Ascending aorta (tissue), 2 donors: ENCODE results near the gene STK33. TPM values are rescaled to one million over a fixed set of nuclear protein-coding genes. Genes with fewer than 3 reads are reported as not detected.

ENCODE experiments used
- DNase-seq, 2 donors: peaks; one replicate each; pipeline ENCODE4 v3.0.0-alpha.2; 2019; ENCODE audit warnings: low spot score in 2 of 2
- H3K27ac ChIP-seq, 2 donors: fragments of 200-600 bp; sonication (generic); one replicate each; pipeline ENCODE4 v1.5.1; 2016 to 2017; ENCODE audit warnings: mild to moderate bottlenecking in 1 of 2
- H3K27me3 ChIP-seq: fragments of 200-600 bp; sonication (generic); one replicate; pipeline ENCODE4 v1.5.1; 2017
- H3K36me3 ChIP-seq, 2 donors: fragments of 200-600 bp; sonication (generic); one replicate each; pipeline ENCODE4 v1.5.1; 2016
- H3K4me1 ChIP-seq, 2 donors: fragments of 200-600 bp; sonication (generic); one replicate each; pipeline ENCODE4 v1.5.1; 2016 to 2017; ENCODE audit warnings: mild to moderate bottlenecking in 1 of 2
- H3K4me3 ChIP-seq, 2 donors: fragments of 200-600 bp; sonication (generic); one replicate each; pipeline ENCODE4 v1.5.1; 2016 to 2017; ENCODE audit warnings: mild to moderate bottlenecking in 1 of 2
- H3K9me3 ChIP-seq, 2 donors: fragments of 200-600 bp; sonication (generic); one replicate each; pipeline ENCODE4 v1.5.1; 2016
- intact Hi-C: fragments of 100-400 bp; cut with DNase I; formaldehyde crosslinking; loops from one replicate; pipeline ENCODE4 v1.15.1; 2023
- total RNA-seq: library from RNA; depleted of rRNA; stranded (reverse); fragments of >200 nt; gene quantifications from one replicate; pipeline ENCODE4 v1.1.0, GENCODE V29; 2016
- TF ChIP-seq, protein P1 (sequence below), 3 experiments: fragments of 200-600 bp in 2 of 3; fragments of 450-650 bp in 1 of 3; sonication (generic) in 2 of 3; IDR thresholded peaks; one replicate each; pipeline ENCODE4 v1.5.1; 2016 to 2019; ENCODE audit warnings: antibody characterized with exemption in 3 of 3, mild to moderate bottlenecking in 1 of 3, moderate library complexity in 1 of 3

The STK33 gene
- total RNA-seq, 1 donor from 2014 or later = not detected

- no peak overlapping the region for H3K27ac ChIP-seq
- H3K36me3 ChIP-seq = no peaks in the 10 kb centered on the region
- no peak for DNase-seq
- TF ChIP-seq, protein P1, sequence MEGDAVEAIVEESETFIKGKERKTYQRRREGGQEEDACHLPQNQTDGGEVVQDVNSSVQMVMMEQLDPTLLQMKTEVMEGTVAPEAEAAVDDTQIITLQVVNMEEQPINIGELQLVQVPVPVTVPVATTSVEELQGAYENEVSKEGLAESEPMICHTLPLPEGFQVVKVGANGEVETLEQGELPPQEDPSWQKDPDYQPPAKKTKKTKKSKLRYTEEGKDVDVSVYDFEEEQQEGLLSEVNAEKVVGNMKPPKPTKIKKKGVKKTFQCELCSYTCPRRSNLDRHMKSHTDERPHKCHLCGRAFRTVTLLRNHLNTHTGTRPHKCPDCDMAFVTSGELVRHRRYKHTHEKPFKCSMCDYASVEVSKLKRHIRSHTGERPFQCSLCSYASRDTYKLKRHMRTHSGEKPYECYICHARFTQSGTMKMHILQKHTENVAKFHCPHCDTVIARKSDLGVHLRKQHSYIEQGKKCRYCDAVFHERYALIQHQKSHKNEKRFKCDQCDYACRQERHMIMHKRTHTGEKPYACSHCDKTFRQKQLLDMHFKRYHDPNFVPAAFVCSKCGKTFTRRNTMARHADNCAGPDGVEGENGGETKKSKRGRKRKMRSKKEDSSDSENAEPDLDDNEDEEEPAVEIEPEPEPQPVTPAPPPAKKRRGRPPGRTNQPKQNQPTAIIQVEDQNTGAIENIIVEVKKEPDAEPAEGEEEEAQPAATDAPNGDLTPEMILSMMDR (IDR thresholded peaks at IDR 0.05) = no peak
- no peaks in the 10 kb centered on the region for H3K9me3 ChIP-seq
- intact Hi-C loops = no loop called here
- H3K27me3 ChIP-seq = no peaks in the 10 kb centered on the region
- no peak overlapping the region for H3K4me3 ChIP-seq
- H3K4me1 ChIP-seq = no peaks in the 10 kb centered on the region
Observed at GRCh38 chr11:8603696-8604077, 9.7 kb upstream of the STK33 start.

- Histone ChIP-seq H3K27ac (no peak overlapping the region), H3K4me3 (no peak overlapping the region), H3K27me3 (no peaks in the 10 kb centered on the region), H3K36me3 (no peaks in the 10 kb centered on the region), H3K4me1 (no peaks in the 10 kb centered on the region), H3K9me3 (no peaks in the 10 kb centered on the region)
- intact Hi-C loops = no loop called here
- TF ChIP-seq, protein P1 (IDR thresholded peaks at IDR 0.05) = no peak
- no peak for DNase-seq
Observed at GRCh38 chr11:8601376-8602133, 7.5 kb upstream of the STK33 start.

- H3K4me1 ChIP-seq = peaks cover 5 to 6% of the 10 kb centered on the region in 2 donors
- TF ChIP-seq, protein P1 (IDR thresholded peaks at IDR 0.05) = no peak
- no peaks in the 10 kb centered on the region for H3K36me3 ChIP-seq
- H3K27me3 ChIP-seq = peaks cover 10% of the 10 kb centered on the region
- no peaks in the 10 kb centered on the region for H3K9me3 ChIP-seq
- H3K27ac ChIP-seq = no peak overlapping the region
- no peak overlapping the region for H3K4me3 ChIP-seq
- DNase-seq = no peak
- intact Hi-C loops = no loop called here
Observed at GRCh38 chr11:8598506-8598905, 4.5 kb upstream of the STK33 start.

DNA sequence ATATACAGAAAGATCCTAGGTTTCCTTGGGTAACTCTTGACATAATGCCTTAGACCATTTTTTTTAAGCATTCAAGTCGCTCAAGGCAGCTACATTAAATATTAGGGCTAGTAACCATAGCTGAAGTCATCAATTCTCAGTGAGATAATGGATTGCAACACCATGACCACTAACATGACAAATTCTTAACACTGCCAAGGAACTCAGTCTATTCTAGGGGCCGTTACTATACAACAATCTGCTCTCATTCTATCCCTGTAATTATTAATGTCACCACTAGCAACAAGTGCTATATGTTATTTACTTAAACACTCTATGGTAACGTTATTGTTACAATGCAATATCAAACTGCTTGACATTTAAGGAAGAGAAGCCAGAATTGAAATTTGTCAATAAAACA is 3.2 kb upstream of the STK33 start:
- intact Hi-C loops = no loop called here
- H3K4me1 ChIP-seq = peaks cover 5 to 6% of the 10 kb centered on the region in 2 donors
- H3K4me3 ChIP-seq = no peak overlapping the region
- DNase-seq = no peak
- no peaks in the 10 kb centered on the region for H3K9me3 ChIP-seq
- H3K27me3 ChIP-seq = peaks cover 10% of the 10 kb centered on the region
- H3K27ac ChIP-seq = no peak overlapping the region
- H3K36me3 ChIP-seq = no peaks in the 10 kb centered on the region
- TF ChIP-seq, protein P1 (IDR thresholded peaks at IDR 0.05) = no peak

DNA sequence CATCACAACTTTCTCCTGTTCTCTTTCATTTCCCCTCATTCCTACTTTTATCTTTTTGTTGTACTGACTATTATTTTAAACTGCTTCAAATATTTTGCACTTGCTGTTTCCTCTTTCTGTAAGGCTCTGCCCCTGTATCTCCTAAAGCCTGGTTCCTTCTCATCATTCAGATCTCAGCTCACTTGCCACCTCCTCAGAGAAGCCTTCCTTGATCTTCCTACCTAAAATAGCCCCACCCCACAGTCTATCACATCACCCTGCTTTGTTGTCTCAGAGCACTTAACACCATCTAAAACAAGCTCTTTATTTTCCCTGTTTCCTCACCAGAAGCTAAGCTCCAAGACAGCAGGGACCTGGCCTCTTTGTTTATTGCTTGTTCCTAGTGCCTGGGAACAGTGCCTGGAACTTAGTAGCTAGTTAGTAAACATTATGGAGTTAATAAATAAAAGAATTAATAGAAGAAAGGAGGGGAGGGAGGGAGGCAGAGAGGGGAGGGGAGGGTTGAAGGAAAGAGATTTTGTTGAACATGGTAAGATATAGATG is 2.5 kb upstream of the STK33 start:
- no peak overlapping the region for H3K27ac ChIP-seq
- peaks cover 10% of the 10 kb centered on the region for H3K27me3 ChIP-seq
- no peaks in the 10 kb centered on the region for H3K9me3 ChIP-seq
- H3K4me1 ChIP-seq = peaks cover 5 to 6% of the 10 kb centered on the region in 2 donors
- TF ChIP-seq, protein P1 (IDR thresholded peaks at IDR 0.05) = no peak
- no peak for DNase-seq
- no peak overlapping the region for H3K4me3 ChIP-seq
- no peaks in the 10 kb centered on the region for H3K36me3 ChIP-seq
- intact Hi-C loops = no loop called here
